Keratinocyte (primary cell): ENCODE data around the gene SLC25A11.

ENCODE experiments used
- EZH2 ChIP-seq: IDR thresholded peaks from one replicate; pipeline ENCODE4 v1.6.1; 2012; ENCODE audit warnings: inconsistent platforms, mild to moderate bottlenecking, low read length, moderate library complexity
- TF ChIP-seq, protein P1 (sequence below), 3 experiments: IDR thresholded peaks in 1 of 3; conservative IDR thresholded peaks in 1 of 3; optimal IDR thresholded peaks in 1 of 3; 2 replicates in 2 of 3; 3 replicates in 1 of 3; pipeline versions ENCODE3 to v1.5.1; 2011; ENCODE audit warnings: low read length in 3 of 3, mild to moderate bottlenecking in 3 of 3, moderate library complexity in 2 of 3, control low read depth in 1 of 3, inconsistent platforms in 1 of 3; ENCODE audit not compliant: insufficient read depth in 2 of 3; ENCODE audit errors: extremely low read depth in 1 of 3

DNA sequence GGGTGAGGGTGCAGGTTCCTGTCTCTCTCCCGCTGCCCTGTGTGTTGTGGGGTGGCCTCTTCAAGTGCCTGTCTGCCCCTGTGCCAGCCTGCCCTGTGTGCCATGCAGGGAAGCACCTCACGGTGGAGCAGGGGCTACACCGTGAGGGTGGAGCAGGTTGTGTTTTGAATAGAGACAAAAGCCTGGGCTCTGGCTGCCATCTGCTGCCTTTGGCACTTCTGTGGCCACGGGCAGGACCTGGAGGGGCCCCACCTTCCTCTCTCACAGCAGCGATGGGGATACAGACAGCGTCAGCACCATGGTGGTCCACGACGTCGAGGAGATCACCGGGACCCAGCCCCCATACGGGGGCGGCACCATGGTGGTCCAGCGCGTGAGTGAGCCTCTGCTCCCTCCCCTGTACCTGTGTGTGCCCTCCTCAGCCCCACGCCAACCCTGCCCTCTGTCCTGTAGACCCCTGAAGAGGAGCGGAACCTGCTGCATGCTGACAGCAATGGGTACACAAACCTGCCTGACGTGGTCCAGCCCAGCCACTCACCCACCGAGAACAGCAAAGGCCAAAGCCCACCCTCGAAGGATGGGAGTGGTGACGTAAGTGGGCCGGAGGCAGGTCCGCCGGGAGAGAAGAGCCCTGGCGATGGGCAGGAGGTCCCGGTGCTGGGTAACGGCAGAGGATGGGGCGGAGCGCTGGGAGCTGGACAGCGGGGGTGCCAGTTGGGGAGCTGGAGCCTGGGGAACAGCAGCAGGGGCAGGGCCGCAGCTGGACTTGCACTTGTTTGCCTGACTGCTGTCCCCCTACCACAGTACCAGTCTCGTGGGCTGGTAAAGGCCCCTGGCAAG lies 45.9 kb downstream of the SLC25A11 start:
- TF ChIP-seq, protein P1, sequence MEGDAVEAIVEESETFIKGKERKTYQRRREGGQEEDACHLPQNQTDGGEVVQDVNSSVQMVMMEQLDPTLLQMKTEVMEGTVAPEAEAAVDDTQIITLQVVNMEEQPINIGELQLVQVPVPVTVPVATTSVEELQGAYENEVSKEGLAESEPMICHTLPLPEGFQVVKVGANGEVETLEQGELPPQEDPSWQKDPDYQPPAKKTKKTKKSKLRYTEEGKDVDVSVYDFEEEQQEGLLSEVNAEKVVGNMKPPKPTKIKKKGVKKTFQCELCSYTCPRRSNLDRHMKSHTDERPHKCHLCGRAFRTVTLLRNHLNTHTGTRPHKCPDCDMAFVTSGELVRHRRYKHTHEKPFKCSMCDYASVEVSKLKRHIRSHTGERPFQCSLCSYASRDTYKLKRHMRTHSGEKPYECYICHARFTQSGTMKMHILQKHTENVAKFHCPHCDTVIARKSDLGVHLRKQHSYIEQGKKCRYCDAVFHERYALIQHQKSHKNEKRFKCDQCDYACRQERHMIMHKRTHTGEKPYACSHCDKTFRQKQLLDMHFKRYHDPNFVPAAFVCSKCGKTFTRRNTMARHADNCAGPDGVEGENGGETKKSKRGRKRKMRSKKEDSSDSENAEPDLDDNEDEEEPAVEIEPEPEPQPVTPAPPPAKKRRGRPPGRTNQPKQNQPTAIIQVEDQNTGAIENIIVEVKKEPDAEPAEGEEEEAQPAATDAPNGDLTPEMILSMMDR (optimal IDR thresholded peaks at IDR 0.05 in 1 of 3, IDR thresholded peaks at IDR 0.05 in 1 of 3, conservative IDR thresholded peaks at IDR 0.05 in 1 of 3; ENCODE audit: extremely low read depth in 1 of 3, insufficient read depth in 2 of 3, low read length in 3 of 3), result no peak
- TF ChIP-seq EZH2, result no peak
